Body of pancreas (tissue), 4 donors: ENCODE results near the gene LTBP2.

Experiments used
- POLR2A ChIP-seq, 3 donors: fragments of 450-650 bp; IDR thresholded peaks; one replicate each; pipeline ENCODE4 v1.6.1; 2016; ENCODE audit warnings: antibody characterized with exemption in 3 of 3, mild to moderate bottlenecking in 2 of 3
- TF ChIP-seq, protein P1 (sequence below), 7 experiments: fragments of 450-650 bp in 4 of 7; fragments of 200-600 bp in 3 of 7; sonication (generic) in 3 of 7; IDR thresholded peaks; one replicate each; pipeline ENCODE4 v1.5.1; 2016 to 2019; ENCODE audit warnings: antibody characterized with exemption in 7 of 7

DNA sequence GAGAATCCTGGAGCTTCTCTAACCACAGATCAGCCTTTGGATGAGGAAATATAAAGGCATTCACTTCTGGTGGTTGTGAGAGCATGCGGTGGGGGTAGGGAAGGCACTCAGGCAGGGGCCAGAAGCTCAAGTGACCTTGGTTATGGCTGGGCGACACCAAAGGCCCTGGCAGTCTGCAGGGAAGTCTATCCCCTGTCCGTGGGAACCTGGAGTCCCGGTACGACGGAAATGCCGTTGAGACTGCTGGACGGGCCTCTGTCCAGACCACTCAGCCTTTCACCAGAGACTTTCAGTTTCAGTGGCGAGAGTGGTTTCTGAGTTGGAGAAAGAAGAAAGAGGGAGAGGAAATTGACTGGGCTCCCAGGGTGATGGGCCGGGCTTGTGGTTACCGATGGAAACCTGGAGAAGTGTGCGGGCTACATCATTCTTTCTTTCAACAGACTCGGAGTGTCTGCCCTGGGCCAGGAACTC, 97.5 kb downstream of the LTBP2 start:
- no peak for TF ChIP-seq POLR2A (IDR thresholded peaks at IDR 0.05)
- TF ChIP-seq, protein P1, sequence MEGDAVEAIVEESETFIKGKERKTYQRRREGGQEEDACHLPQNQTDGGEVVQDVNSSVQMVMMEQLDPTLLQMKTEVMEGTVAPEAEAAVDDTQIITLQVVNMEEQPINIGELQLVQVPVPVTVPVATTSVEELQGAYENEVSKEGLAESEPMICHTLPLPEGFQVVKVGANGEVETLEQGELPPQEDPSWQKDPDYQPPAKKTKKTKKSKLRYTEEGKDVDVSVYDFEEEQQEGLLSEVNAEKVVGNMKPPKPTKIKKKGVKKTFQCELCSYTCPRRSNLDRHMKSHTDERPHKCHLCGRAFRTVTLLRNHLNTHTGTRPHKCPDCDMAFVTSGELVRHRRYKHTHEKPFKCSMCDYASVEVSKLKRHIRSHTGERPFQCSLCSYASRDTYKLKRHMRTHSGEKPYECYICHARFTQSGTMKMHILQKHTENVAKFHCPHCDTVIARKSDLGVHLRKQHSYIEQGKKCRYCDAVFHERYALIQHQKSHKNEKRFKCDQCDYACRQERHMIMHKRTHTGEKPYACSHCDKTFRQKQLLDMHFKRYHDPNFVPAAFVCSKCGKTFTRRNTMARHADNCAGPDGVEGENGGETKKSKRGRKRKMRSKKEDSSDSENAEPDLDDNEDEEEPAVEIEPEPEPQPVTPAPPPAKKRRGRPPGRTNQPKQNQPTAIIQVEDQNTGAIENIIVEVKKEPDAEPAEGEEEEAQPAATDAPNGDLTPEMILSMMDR (IDR thresholded peaks at IDR 0.05): no peak
